ENCODE measurements around the gene STON2.

STON2 gene

DNA sequence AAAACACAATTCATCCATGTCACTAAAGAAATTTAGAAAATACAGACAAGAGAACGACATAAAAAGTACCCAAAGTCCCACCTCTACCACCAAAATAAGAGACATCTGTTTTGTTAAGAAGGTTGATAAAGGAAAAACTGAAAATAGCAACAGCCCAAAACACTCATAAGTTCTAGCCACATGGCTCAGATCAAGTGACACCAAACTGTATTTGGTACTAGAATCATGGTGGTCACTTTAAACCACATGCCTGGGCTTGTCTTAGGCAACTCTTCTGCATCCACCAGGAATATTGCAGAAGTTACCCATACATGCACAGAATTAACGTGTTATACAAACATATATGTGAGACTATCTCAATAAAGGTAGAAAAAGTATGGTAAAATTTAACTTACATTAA, 101.2 kb downstream of the STON2 start:
- DNase-seq (ENCODE audit: low spot score) = no peak

DNA sequence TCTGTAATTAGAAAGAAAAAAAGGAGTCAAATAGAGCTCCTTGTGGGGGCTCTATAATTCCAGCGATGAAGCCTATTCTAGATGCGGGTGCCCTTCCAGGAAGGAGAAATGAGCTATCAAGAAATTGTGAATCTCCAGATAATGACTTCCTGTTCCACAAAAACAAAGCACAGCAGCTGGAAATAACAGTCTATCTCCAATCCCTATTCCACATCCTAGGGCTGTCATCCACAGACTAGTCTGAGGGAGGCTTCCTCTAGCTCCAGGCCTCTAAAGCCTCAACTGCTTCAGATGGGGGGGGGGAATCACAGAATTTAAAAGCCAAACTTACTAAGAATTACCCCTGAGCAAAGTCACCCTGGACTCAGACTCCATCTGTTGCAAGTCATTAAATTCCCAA, 102.0 kb downstream of the STON2 start:
- TF ChIP-seq, protein P1, sequence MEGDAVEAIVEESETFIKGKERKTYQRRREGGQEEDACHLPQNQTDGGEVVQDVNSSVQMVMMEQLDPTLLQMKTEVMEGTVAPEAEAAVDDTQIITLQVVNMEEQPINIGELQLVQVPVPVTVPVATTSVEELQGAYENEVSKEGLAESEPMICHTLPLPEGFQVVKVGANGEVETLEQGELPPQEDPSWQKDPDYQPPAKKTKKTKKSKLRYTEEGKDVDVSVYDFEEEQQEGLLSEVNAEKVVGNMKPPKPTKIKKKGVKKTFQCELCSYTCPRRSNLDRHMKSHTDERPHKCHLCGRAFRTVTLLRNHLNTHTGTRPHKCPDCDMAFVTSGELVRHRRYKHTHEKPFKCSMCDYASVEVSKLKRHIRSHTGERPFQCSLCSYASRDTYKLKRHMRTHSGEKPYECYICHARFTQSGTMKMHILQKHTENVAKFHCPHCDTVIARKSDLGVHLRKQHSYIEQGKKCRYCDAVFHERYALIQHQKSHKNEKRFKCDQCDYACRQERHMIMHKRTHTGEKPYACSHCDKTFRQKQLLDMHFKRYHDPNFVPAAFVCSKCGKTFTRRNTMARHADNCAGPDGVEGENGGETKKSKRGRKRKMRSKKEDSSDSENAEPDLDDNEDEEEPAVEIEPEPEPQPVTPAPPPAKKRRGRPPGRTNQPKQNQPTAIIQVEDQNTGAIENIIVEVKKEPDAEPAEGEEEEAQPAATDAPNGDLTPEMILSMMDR (IDR thresholded peaks at IDR 0.05; ENCODE audit: borderline replicate concordance, control extremely low read depth, extremely low read depth, insufficient read depth, missing control alignments) = no peak
- no peak for DNase-seq (ENCODE audit: low spot score)
- in situ Hi-C loops (cut with MboI; ENCODE audit: low sequenced_read_pairs, unreplicated experiment) = no loop called here

More for the DNA sequence above, 101.2 kb downstream of the STON2 start:
- in situ Hi-C loops (cut with MboI; ENCODE audit: low sequenced_read_pairs, unreplicated experiment) = no loop called here
- TF ChIP-seq, protein P1 (IDR thresholded peaks at IDR 0.05; ENCODE audit: borderline replicate concordance, control extremely low read depth, extremely low read depth, insufficient read depth, missing control alignments) = no peak

DNA sequence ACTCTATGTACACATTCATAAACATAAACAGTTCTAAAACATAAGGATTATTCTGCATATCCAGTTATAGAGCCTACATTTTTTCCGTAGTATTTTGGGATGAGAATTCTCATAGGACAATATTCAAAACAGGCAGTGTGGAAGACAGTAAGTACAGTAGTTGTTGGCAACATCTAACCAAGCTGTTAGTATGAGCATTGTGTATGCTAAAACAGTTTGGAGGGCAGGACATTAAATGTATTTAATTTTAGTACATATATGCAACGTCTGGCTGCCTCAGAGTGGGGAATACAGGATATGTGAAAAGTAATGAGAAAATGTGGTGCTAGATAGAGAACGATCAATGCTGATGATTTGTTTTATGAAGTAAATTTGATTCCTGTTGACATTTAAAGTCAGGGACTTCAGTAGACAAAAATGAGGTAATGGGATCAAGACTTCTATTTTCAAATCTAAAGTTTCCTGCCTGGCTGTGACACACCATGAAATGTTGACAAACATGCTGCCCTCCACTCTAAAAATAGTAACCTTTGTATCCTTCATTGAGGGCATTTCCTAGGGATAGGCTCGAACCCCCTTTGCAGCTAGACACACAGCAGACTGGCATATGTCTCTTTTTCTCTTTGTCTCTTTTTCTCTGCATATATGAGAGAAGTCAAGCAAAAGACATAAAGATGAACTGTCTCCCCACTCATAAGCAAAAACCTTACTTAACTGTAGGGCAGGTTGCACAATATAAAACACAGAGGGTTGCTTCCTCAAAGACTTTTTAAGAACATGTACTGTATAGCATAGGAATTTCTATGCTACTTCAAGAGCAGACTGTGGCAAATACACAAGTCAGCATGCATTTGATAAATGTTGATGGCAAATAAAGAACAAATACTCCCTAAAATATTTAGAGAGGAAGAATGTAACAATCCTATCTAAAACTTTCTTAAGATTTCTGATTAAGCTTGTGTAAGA, 103.9 kb downstream of the STON2 start:
- no peak for DNase-seq (ENCODE audit: low spot score)
- in situ Hi-C loops (cut with MboI; ENCODE audit: low sequenced_read_pairs, unreplicated experiment) = no loop called here
- TF ChIP-seq, protein P1 (IDR thresholded peaks at IDR 0.05; ENCODE audit: borderline replicate concordance, control extremely low read depth, extremely low read depth, insufficient read depth, missing control alignments) = no peak

DNA sequence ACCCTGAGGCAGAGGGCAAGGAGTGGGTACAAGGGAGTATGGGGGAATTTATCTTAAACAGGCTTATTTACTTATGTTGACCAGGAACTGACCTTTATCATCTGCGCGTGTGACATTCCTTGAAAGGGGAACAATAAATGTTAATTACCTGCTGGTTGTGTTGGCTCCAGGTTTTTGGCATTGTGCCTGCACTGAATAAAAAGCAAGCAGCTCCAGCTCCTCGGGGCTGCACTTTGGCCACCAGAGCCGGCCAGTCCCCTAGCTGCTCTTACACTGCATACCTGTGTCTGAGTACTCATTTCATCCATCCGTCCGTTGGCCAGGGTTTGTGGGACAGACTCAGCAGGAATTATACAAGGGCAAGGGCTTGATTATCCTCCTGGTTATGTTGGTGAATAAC, 110.6 kb downstream of the STON2 start:
- in situ Hi-C loops (cut with MboI; ENCODE audit: low sequenced_read_pairs, unreplicated experiment) = no loop called here
- no peak for DNase-seq (ENCODE audit: low spot score)
- TF ChIP-seq, protein P1 (IDR thresholded peaks at IDR 0.05; ENCODE audit: borderline replicate concordance, control extremely low read depth, extremely low read depth, insufficient read depth, missing control alignments) = no peak

DNA sequence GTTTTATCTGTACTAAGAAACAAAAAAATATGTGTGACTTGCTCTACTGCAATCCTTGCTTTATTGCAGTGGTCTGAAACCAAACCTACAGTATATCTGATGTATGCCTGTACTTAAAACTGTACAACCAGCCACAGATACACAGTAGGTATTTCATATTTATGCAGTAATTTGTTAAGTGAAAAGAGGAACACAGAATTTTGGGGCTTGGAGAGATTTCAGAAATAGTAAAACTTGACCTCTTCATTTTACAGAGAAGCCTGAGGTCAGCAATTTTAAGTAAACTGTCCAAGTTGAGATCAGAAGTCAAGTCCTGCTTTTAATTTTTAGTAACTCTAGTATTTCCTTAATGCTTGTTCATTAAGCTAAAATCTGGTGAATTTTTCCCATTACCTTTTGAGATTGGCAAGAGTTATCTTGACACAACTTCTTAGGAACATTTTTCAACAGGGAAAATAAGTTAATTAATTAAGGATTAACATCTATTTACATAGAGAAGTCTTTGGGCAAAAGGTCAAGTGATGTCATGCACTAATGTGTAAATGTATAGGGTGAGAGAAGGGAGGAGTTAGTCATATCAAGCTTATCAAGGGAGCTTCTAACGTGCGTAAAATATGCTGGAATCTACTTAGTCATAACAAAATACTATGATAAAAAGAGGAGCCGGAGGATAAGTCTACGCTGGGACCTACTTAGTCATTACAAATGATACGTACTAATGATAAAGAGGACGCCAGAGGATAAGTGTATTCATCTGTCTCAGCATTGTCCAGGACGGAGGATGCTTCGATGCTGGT, 113.4 kb downstream of the STON2 start:
- DNase-seq (ENCODE audit: low spot score) = no peak
- TF ChIP-seq, protein P1 (IDR thresholded peaks at IDR 0.05; ENCODE audit: borderline replicate concordance, control extremely low read depth, extremely low read depth, insufficient read depth, missing control alignments) = no peak
- in situ Hi-C loops (cut with MboI; ENCODE audit: low sequenced_read_pairs, unreplicated experiment) = no loop called here

DNA sequence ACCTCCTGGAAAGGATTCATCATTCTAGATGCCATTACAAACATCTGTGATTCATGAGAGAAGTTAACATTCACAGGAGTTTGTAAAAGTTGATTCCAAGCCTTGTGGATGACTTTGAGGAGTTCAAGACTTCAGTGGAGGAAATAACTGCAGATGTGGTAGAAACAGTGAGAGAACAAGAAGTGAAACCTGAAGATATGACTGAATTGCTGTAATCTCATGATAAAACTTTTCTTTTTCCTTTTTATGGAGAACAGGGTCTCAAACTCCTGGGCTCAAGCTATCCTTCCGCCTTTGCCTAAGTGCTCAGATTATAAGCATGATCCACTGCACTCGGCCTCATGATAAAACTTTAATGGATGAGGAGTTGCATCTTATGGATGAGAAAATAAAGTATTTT, 114.9 kb downstream of the STON2 start:
- in situ Hi-C loops (cut with MboI; ENCODE audit: low sequenced_read_pairs, unreplicated experiment) = no loop called here
- no peak for DNase-seq (ENCODE audit: low spot score)
- TF ChIP-seq, protein P1 (IDR thresholded peaks at IDR 0.05; ENCODE audit: borderline replicate concordance, control extremely low read depth, extremely low read depth, insufficient read depth, missing control alignments) = no peak

Data from GM13976 (cell line).